Measurements from ENCODE around the gene FAM83E.
A peak's percentile ranks its signal among the peaks of the same experiment; 100 is the strongest.

GRCh38 chr19:48637948-48638830 lies 23.3 kb upstream of the FAM83E start:
- TF ChIP-seq CTCF (IDR thresholded peaks at IDR 0.05) (peak in 1 of 3 experiments; percentile 11), POLR2A (IDR thresholded peaks at IDR 0.05) (peak; percentile 15)

All from testis (tissue), 2 donors.